K562 (cell line): ENCODE data around the gene NRN1.

Experiments
- CBFB ChIP-seq: sonication (generic); formaldehyde crosslinking; IDR thresholded peaks from 2 replicates; pipeline ENCODE4 v1.4.0; 2020; ENCODE audit warnings: mild to moderate bottlenecking, missing genetic modification reagents
- DIDO1 ChIP-seq: fragments of 450-650 bp; IDR thresholded peaks from 2 replicates; pipeline ENCODE4 v1.6.1; 2016; ENCODE audit warnings: low read depth, missing biosample characterization, missing genetic modification characterization
- ETS2 ChIP-seq: IDR thresholded peaks from 2 replicates; pipeline ENCODE4 v1.6.1; 2016; ENCODE audit warnings: borderline replicate concordance, missing genetic modification characterization, mild to moderate bottlenecking, moderate library complexity, missing compliant biosample characterization; ENCODE audit not compliant: poor library complexity, severe bottlenecking
- KLF1 ChIP-seq: fragments of 450-650 bp; IDR thresholded peaks from 2 replicates; pipeline ENCODE4 v1.6.1; 2016; ENCODE audit warnings: missing genetic modification characterization, missing compliant biosample characterization
- SIN3B ChIP-seq: fragments of 450-650 bp; IDR thresholded peaks from 2 replicates; pipeline ENCODE4 v1.6.1; 2017; ENCODE audit warnings: low read depth, mild to moderate bottlenecking, moderate library complexity
- TF ChIP-seq, protein P1 (sequence below), 3 experiments: IDR thresholded peaks in 2 of 3; conservative IDR thresholded peaks in 1 of 3; 2 replicates each; pipeline ENCODE4 v1.5.1; 2011 to 2012; ENCODE audit warnings: low read length in 3 of 3, mild to moderate bottlenecking in 3 of 3, control low read depth in 2 of 3, improper control_type of control experiment in 1 of 3, inconsistent platforms in 1 of 3, low read depth in 1 of 3, mixed read lengths in 1 of 3, moderate library complexity in 1 of 3; ENCODE audit not compliant: insufficient read depth in 2 of 3
- TF ChIP-seq, protein P2 (sequence below), 2 experiments: fragments of 450-650 bp; formaldehyde crosslinking in 1 of 2; IDR thresholded peaks; 2 replicates each; pipeline versions ENCODE4 v1.4.0 to v1.6.1; 2014 to 2020; ENCODE audit warnings: mild to moderate bottlenecking in 2 of 2, borderline replicate concordance in 1 of 2, low read depth in 1 of 2
- TF ChIP-seq, protein P3 (sequence below): conservative IDR thresholded peaks from 2 replicates; pipeline ENCODE4 v1.6.1; 2011; ENCODE audit warnings: low read depth, mild to moderate bottlenecking, low read length; ENCODE audit not compliant: control insufficient read depth

DNA sequence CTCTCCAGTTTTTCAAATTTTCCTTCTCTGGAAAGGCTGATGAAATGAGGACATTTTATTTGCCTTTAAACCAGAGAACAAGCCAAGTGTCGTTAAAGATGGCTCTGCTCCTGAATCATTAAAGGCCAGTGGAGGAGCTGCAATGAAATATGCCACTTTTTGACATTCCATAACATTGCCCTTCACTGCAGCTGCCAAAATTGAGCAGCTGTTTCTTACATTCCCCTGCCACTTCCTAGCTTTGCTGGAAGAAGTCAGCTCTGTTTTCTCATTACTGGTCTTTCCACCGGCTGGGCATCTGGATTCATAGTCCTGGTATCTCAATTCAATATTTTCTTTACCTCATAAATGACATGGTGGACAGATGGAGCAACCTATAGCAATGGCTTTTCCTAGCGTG is 45.5 kb upstream of the NRN1 start:
- TF ChIP-seq SIN3B (no peak), CBFB (no peak), DIDO1 (tag) (no peak), ETS2 (tag) (no peak), KLF1 (tag) (no peak)
- TF ChIP-seq, protein P1, sequence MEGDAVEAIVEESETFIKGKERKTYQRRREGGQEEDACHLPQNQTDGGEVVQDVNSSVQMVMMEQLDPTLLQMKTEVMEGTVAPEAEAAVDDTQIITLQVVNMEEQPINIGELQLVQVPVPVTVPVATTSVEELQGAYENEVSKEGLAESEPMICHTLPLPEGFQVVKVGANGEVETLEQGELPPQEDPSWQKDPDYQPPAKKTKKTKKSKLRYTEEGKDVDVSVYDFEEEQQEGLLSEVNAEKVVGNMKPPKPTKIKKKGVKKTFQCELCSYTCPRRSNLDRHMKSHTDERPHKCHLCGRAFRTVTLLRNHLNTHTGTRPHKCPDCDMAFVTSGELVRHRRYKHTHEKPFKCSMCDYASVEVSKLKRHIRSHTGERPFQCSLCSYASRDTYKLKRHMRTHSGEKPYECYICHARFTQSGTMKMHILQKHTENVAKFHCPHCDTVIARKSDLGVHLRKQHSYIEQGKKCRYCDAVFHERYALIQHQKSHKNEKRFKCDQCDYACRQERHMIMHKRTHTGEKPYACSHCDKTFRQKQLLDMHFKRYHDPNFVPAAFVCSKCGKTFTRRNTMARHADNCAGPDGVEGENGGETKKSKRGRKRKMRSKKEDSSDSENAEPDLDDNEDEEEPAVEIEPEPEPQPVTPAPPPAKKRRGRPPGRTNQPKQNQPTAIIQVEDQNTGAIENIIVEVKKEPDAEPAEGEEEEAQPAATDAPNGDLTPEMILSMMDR (IDR thresholded peaks at IDR 0.05 in 2 of 3, conservative IDR thresholded peaks at IDR 0.05 in 1 of 3; ENCODE audit: insufficient read depth in 2 of 3, low read depth in 1 of 3, low read length in 3 of 3): no peak
- TF ChIP-seq, protein P2, sequence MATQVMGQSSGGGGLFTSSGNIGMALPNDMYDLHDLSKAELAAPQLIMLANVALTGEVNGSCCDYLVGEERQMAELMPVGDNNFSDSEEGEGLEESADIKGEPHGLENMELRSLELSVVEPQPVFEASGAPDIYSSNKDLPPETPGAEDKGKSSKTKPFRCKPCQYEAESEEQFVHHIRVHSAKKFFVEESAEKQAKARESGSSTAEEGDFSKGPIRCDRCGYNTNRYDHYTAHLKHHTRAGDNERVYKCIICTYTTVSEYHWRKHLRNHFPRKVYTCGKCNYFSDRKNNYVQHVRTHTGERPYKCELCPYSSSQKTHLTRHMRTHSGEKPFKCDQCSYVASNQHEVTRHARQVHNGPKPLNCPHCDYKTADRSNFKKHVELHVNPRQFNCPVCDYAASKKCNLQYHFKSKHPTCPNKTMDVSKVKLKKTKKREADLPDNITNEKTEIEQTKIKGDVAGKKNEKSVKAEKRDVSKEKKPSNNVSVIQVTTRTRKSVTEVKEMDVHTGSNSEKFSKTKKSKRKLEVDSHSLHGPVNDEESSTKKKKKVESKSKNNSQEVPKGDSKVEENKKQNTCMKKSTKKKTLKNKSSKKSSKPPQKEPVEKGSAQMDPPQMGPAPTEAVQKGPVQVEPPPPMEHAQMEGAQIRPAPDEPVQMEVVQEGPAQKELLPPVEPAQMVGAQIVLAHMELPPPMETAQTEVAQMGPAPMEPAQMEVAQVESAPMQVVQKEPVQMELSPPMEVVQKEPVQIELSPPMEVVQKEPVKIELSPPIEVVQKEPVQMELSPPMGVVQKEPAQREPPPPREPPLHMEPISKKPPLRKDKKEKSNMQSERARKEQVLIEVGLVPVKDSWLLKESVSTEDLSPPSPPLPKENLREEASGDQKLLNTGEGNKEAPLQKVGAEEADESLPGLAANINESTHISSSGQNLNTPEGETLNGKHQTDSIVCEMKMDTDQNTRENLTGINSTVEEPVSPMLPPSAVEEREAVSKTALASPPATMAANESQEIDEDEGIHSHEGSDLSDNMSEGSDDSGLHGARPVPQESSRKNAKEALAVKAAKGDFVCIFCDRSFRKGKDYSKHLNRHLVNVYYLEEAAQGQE (IDR thresholded peaks at IDR 0.05; ENCODE audit: borderline replicate concordance): no peak
- TF ChIP-seq, protein P2 (CRISPR knock-in tag; IDR thresholded peaks at IDR 0.05; ENCODE audit: low read depth): no peak
- TF ChIP-seq, protein P3, sequence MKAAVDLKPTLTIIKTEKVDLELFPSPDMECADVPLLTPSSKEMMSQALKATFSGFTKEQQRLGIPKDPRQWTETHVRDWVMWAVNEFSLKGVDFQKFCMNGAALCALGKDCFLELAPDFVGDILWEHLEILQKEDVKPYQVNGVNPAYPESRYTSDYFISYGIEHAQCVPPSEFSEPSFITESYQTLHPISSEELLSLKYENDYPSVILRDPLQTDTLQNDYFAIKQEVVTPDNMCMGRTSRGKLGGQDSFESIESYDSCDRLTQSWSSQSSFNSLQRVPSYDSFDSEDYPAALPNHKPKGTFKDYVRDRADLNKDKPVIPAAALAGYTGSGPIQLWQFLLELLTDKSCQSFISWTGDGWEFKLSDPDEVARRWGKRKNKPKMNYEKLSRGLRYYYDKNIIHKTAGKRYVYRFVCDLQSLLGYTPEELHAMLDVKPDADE: no peak
